ENCODE measurements around the gene UBE4A. TPM values are rescaled to one million over a fixed set of nuclear protein-coding genes. Genes with fewer than 3 reads are reported as not detected.
"Not testable (repeated sequence)": the region's sequence is repeated elsewhere in the genome, so short reads cannot be mapped to it uniquely, and the experiment has no call there.

The UBE4A gene
- total RNA-seq, 1 experiment from 2014 or later = 106 TPM

DNA sequence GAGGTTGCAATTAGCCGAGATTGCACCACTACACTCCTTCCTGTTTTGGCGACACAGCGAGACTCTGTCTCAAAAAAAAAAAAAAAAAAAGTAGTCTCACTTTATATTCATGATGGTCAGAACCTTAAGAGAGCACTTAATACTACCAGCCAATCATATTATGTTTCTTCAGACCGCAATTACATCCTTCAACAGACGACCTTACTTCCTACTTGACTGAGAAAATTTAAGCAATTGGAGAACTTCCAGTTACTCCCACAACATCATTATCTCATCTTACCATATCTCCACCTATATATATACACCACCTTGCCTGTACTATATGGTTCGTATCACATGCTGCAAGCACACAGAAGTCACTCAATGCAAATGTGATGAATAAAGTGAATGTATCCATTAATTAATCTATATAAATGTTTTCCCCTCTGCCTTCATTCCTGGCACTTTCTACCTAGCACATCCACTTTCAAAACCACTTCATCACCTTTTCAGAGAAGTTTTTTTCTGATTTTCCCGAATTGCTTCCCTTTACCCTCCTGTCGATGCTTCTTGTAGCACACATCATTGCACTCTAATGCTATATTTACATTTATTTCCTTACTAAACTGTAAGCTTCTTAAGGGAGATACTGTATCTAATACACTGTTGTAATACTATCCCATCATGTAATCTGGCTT is 55.8 kb downstream of the UBE4A start:
- TF ChIP-seq, protein P1, sequence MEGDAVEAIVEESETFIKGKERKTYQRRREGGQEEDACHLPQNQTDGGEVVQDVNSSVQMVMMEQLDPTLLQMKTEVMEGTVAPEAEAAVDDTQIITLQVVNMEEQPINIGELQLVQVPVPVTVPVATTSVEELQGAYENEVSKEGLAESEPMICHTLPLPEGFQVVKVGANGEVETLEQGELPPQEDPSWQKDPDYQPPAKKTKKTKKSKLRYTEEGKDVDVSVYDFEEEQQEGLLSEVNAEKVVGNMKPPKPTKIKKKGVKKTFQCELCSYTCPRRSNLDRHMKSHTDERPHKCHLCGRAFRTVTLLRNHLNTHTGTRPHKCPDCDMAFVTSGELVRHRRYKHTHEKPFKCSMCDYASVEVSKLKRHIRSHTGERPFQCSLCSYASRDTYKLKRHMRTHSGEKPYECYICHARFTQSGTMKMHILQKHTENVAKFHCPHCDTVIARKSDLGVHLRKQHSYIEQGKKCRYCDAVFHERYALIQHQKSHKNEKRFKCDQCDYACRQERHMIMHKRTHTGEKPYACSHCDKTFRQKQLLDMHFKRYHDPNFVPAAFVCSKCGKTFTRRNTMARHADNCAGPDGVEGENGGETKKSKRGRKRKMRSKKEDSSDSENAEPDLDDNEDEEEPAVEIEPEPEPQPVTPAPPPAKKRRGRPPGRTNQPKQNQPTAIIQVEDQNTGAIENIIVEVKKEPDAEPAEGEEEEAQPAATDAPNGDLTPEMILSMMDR (IDR thresholded peaks at IDR 0.05; ENCODE audit: insufficient read depth in 1 of 2, low read depth in 1 of 2, low read length in 1 of 2, severe bottlenecking in 1 of 2, unreplicated experiment in 1 of 2) = no peak
- H3K4me3 Mint-ChIP-seq (ENCODE audit: unreplicated experiment) = no peak overlapping the region
- no peak for DNase-seq
- Histone ChIP-seq H3K4me3 (ENCODE audit: low read depth, low read length) (no peak overlapping the region), H3K4me1 (peaks cover 17% of the 10 kb centered on the region), H3K9me3 (no peaks in the 10 kb centered on the region), H3K36me3 (ENCODE audit: control insufficient read depth, insufficient read depth, low read length) (no peaks in the 10 kb centered on the region; the same call in 1 of the 2 replicates), H3K27me3 (replicated peaks; ENCODE audit: control insufficient read depth, insufficient read depth, low read length) (no peaks in the 10 kb centered on the region)
- ChIA-PET CTCF (interaction anchor here (0.5 kb wide), 1 partner anchor 156 kb away, joined by 4 read pairs; no protein-coding TSS in a partner anchor), POLR2A (interaction anchor here (0.5 kb wide), 1 partner anchor 124 kb away, joined by 3 read pairs; no protein-coding TSS in a partner anchor)
- intact Hi-C loops (cut with micrococcal nuclease; ENCODE audit: unreplicated experiment) = no loop called here
- no peaks in the 10 kb centered on the region for H3K9me3 Mint-ChIP-seq (ENCODE audit: unreplicated experiment)
- peaks cover 23% of the 10 kb centered on the region for H3K36me3 Mint-ChIP-seq (ENCODE audit: insufficient read depth, unreplicated experiment)
- H3K27me3 Mint-ChIP-seq (ENCODE audit: insufficient read depth, unreplicated experiment) = no peaks in the 10 kb centered on the region
- no peak overlapping the region for H3K27ac Mint-ChIP-seq (ENCODE audit: unreplicated experiment)
- H3K4me1 Mint-ChIP-seq (ENCODE audit: low read depth, unreplicated experiment) = peaks cover 13% of the 10 kb centered on the region
- no TSS peak for BruUV-seq (replicated peaks)

DNA sequence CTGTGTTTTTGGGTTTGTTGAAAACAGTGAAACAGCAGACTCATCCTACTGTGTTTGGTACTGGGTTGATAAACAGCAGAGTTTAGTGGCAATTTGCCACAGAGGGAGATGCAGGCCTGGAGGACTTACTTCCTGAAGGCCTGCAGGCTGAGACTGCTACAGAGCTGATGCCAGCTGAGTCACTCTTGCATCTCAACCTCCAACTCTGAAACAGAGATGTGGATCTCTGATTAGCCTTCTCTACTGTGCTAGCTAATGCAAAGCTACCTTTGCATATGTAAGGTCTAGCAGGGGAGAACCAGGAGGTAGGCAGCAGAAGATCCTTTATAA is 56.3 kb downstream of the UBE4A start:
- no peaks in the 10 kb centered on the region for H3K27me3 ChIP-seq (replicated peaks; ENCODE audit: control insufficient read depth, insufficient read depth, low read length)
- Mint-ChIP-seq H3K27me3 (ENCODE audit: insufficient read depth, unreplicated experiment) (no peaks in the 10 kb centered on the region), H3K9me3 (ENCODE audit: unreplicated experiment) (no peaks in the 10 kb centered on the region), H3K4me1 (ENCODE audit: low read depth, unreplicated experiment) (peaks cover 8% of the 10 kb centered on the region), H3K27ac (ENCODE audit: unreplicated experiment) (no peak overlapping the region), H3K4me3 (ENCODE audit: unreplicated experiment) (no peak overlapping the region), H3K36me3 (ENCODE audit: insufficient read depth, unreplicated experiment) (peaks cover 18% of the 10 kb centered on the region)
- no TSS peak for BruUV-seq (replicated peaks)
- ChIA-PET POLR2A (interaction anchor here (0.5 kb wide), 1 partner anchor 125 kb away, joined by 3 read pairs; no protein-coding TSS in a partner anchor), CTCF (interaction anchor here (0.5 kb wide), 1 partner anchor 157 kb away, joined by 4 read pairs; no protein-coding TSS in a partner anchor)
- H3K9me3 ChIP-seq = no peaks in the 10 kb centered on the region
- H3K36me3 ChIP-seq (ENCODE audit: control insufficient read depth, insufficient read depth, low read length) = no peaks in the 10 kb centered on the region; the same call in 1 of the 2 replicates
- DNase-seq = no peak
- intact Hi-C loops (cut with micrococcal nuclease; ENCODE audit: unreplicated experiment) = no loop called here
- TF ChIP-seq, protein P1 (IDR thresholded peaks at IDR 0.05; ENCODE audit: insufficient read depth in 1 of 2, low read depth in 1 of 2, low read length in 1 of 2, severe bottlenecking in 1 of 2, unreplicated experiment in 1 of 2) = no peak
- H3K4me3 ChIP-seq (ENCODE audit: low read depth, low read length) = no peak overlapping the region
- H3K4me1 ChIP-seq = peaks cover 17% of the 10 kb centered on the region

DNA sequence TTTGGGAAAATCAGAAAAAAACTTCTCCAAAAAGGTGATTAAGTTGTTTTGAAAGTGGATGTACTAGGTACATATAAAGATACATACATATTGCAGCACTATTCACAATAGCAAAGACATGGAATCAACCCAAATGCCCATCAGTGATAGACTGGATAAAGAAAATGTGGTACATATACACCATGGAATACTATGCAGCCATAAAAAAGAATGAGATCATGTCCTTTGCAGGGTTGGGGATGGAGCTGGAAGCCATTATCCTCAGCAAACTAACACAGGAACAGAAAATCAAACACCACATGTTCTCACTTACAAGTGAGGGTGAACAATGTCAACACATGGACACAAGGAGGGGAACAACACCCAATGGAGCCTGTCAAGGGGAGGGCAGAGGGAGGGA is 57.5 kb downstream of the UBE4A start:
- DNase-seq, POLR2A ChIA-PET: not testable (repeated sequence)

More for the DNA sequence above, 57.5 kb downstream of the UBE4A start:
- H3K4me1 Mint-ChIP-seq (ENCODE audit: low read depth, unreplicated experiment); H3K4me3 Mint-ChIP-seq (ENCODE audit: unreplicated experiment); H3K9me3 Mint-ChIP-seq (ENCODE audit: unreplicated experiment); H3K4me3 ChIP-seq (ENCODE audit: low read depth, low read length); H3K27me3 Mint-ChIP-seq (ENCODE audit: insufficient read depth, unreplicated experiment); H3K27ac Mint-ChIP-seq (ENCODE audit: unreplicated experiment); BruUV-seq (replicated peaks); H3K9me3 ChIP-seq; H3K27me3 ChIP-seq (replicated peaks; ENCODE audit: control insufficient read depth, insufficient read depth, low read length); H3K36me3 Mint-ChIP-seq (ENCODE audit: insufficient read depth, unreplicated experiment); H3K36me3 ChIP-seq (ENCODE audit: control insufficient read depth, insufficient read depth, low read length); intact Hi-C loops (cut with micrococcal nuclease; ENCODE audit: unreplicated experiment): not testable (repeated sequence)
- CTCF ChIA-PET = interaction anchor here (0.6 kb wide), 1 partner anchor 75 kb away, joined by 4 read pairs; the partner anchor contains the start of gene CD3D
- peaks cover 11% of the 10 kb centered on the region for H3K4me1 ChIP-seq

Data from Caco-2 (cell line).